H1 (cell line): ENCODE measurements around the gene CPPED1. TPM values are rescaled to one million over a fixed set of nuclear protein-coding genes. Genes with fewer than 3 reads are reported as not detected.

Source experiments
- polyA plus RNA-seq, 7 experiments: library from polyadenylated mRNA; depleted of rRNA in 3 of 7; stranded (reverse) in 5 of 7; unstranded in 2 of 7; fragments of >200 nt in 5 of 7; fragments of 200-250 nt in 2 of 7; gene quantifications; 1 replicate in 5 of 7; 2 replicates in 1 of 7; 4 replicates in 1 of 7; pipeline versions ENCODE4 v1.2.1 to v1.2.3, GENCODE V29; 2011 to 2013; ENCODE audit warnings: missing spikeins in 2 of 7, mixed read lengths in 2 of 7
- total RNA-seq: library from RNA; stranded (reverse); fragmentation: NEBNext Ultra II Directional; extraction: Animal tissue kit (Norgen Biotek cat#: 25700); gene quantifications from 2 replicates; pipeline ENCODE4 v1.2.1, GENCODE V29; 2021
- TF ChIP-seq, protein P1 (sequence below): fragments of 300-600 bp; sonication (generic); IDR thresholded peaks from 2 replicates; pipeline ENCODE4 v1.7.1; 2012; ENCODE audit warnings: low read length, moderate library complexity, mild to moderate bottlenecking, inconsistent platforms; ENCODE audit not compliant: insufficient replicate concordance

Gene CPPED1
- total and polyA plus RNA-seq, 2 of the 8 experiments (the other 6 are each of a cell fraction or from before 2014, with no cell fraction given), result 3.5 to 11.2 TPM

DNA sequence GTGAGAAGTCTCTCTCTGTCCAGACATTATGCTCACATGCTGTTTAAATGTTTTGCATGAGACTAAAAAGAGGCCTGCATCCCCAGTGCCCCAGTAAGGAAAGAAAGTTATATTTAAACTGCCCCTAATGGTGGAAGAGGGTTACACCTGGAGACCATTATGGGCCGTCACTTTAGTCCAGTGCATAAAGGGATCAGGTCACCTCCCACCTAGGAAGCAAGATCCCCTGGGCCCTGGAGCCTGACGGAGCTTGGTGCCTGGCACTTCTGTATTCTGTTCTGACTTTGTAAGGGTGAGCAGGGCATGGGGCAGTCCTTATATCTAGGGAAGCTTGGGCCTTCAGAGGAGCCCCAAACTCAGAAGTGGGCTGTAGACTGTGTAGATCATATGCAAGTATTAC lies 67.9 kb downstream of the CPPED1 start (continued):
- TF ChIP-seq, protein P1, sequence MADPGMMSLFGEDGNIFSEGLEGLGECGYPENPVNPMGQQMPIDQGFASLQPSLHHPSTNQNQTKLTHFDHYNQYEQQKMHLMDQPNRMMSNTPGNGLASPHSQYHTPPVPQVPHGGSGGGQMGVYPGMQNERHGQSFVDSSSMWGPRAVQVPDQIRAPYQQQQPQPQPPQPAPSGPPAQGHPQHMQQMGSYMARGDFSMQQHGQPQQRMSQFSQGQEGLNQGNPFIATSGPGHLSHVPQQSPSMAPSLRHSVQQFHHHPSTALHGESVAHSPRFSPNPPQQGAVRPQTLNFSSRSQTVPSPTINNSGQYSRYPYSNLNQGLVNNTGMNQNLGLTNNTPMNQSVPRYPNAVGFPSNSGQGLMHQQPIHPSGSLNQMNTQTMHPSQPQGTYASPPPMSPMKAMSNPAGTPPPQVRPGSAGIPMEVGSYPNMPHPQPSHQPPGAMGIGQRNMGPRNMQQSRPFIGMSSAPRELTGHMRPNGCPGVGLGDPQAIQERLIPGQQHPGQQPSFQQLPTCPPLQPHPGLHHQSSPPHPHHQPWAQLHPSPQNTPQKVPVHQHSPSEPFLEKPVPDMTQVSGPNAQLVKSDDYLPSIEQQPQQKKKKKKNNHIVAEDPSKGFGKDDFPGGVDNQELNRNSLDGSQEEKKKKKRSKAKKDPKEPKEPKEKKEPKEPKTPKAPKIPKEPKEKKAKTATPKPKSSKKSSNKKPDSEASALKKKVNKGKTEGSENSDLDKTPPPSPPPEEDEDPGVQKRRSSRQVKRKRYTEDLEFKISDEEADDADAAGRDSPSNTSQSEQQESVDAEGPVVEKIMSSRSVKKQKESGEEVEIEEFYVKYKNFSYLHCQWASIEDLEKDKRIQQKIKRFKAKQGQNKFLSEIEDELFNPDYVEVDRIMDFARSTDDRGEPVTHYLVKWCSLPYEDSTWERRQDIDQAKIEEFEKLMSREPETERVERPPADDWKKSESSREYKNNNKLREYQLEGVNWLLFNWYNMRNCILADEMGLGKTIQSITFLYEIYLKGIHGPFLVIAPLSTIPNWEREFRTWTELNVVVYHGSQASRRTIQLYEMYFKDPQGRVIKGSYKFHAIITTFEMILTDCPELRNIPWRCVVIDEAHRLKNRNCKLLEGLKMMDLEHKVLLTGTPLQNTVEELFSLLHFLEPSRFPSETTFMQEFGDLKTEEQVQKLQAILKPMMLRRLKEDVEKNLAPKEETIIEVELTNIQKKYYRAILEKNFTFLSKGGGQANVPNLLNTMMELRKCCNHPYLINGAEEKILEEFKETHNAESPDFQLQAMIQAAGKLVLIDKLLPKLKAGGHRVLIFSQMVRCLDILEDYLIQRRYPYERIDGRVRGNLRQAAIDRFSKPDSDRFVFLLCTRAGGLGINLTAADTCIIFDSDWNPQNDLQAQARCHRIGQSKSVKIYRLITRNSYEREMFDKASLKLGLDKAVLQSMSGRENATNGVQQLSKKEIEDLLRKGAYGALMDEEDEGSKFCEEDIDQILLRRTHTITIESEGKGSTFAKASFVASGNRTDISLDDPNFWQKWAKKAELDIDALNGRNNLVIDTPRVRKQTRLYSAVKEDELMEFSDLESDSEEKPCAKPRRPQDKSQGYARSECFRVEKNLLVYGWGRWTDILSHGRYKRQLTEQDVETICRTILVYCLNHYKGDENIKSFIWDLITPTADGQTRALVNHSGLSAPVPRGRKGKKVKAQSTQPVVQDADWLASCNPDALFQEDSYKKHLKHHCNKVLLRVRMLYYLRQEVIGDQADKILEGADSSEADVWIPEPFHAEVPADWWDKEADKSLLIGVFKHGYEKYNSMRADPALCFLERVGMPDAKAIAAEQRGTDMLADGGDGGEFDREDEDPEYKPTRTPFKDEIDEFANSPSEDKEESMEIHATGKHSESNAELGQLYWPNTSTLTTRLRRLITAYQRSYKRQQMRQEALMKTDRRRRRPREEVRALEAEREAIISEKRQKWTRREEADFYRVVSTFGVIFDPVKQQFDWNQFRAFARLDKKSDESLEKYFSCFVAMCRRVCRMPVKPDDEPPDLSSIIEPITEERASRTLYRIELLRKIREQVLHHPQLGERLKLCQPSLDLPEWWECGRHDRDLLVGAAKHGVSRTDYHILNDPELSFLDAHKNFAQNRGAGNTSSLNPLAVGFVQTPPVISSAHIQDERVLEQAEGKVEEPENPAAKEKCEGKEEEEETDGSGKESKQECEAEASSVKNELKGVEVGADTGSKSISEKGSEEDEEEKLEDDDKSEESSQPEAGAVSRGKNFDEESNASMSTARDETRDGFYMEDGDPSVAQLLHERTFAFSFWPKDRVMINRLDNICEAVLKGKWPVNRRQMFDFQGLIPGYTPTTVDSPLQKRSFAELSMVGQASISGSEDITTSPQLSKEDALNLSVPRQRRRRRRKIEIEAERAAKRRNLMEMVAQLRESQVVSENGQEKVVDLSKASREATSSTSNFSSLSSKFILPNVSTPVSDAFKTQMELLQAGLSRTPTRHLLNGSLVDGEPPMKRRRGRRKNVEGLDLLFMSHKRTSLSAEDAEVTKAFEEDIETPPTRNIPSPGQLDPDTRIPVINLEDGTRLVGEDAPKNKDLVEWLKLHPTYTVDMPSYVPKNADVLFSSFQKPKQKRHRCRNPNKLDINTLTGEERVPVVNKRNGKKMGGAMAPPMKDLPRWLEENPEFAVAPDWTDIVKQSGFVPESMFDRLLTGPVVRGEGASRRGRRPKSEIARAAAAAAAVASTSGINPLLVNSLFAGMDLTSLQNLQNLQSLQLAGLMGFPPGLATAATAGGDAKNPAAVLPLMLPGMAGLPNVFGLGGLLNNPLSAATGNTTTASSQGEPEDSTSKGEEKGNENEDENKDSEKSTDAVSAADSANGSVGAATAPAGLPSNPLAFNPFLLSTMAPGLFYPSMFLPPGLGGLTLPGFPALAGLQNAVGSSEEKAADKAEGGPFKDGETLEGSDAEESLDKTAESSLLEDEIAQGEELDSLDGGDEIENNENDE, result no peak
